Pulmonary artery endothelial cell (primary cell): ENCODE data around the gene ANKRD53. TPM values are rescaled to one million over a fixed set of nuclear protein-coding genes. Genes with fewer than 3 reads are reported as not detected.
"Not testable (repeated sequence)": the region's sequence is repeated elsewhere in the genome, so short reads cannot be mapped to it uniquely, and the experiment has no call there.

Source experiments
- DNase-seq: peaks from one replicate; pipeline ENCODE4 v3.0.0-alpha.2; 2011; ENCODE audit warnings: low read depth, low spot score
- total RNA-seq: library from RNA; depleted of rRNA; stranded (reverse); fragments of >200 nt; gene quantifications from 2 replicates; pipeline ENCODE4 v1.2.3, GENCODE V29; 2014

The ANKRD53 gene
- total RNA-seq, 1 donor from 2014 or later: 0.20 TPM

DNA sequence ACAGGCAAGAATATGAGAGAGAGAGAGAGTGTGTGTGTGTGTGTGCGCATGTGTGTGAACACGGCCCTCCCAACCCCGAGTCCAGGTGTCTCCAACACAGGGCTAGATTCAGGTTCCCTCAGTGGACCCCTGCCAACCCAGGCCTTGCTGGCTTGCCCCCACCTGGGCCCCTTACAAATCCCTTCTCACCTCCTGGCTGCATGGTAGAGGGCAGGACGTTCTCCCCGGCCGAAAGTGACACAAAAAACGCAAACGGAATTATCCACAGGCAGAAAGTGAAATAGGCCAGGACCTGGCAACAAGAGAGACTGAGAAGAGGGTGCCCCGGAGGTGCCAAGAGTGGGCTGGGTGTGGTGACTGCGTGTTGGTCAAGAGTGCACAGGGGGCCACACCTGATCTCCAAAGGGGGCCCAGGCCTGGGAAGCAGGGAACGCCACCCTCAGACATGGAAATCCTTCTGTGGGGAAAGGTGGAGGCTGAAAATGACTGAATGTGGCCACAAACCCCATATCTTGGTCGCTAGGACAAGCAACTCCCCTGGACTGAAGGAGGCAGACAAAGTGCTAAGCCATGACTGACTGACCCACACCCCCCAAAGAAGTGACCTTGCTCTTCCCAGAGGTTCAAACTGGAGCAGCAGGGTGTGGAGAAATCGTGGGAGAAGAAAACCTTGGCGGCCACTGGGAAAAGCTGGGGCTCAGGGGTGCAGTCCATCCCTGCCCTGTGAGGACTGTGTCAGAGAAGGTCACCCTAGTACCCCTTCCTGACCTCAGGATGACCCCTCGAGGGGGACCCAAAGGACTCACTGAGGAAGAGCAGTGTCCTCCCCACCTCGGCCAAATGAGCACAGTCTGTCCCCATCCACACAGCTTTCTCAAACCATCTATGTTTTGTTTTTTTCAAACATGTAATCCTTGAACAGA is 10.6 kb downstream of the ANKRD53 start:
- no peak for DNase-seq

GRCh38 chr2:70990216-70990615 is 11.8 kb downstream of the ANKRD53 start:
- no peak for DNase-seq

- no peak for DNase-seq
These were observed 12.7 kb downstream of the ANKRD53 start for GRCh38 chr2:70991142-70991541.

GRCh38 chr2:70991742-70992141 is 13.3 kb downstream of the ANKRD53 start:
- DNase-seq: no peak

GRCh38 chr2:70992945-70993853 is 14.8 kb downstream of the ANKRD53 start:
- no peak for DNase-seq

DNA sequence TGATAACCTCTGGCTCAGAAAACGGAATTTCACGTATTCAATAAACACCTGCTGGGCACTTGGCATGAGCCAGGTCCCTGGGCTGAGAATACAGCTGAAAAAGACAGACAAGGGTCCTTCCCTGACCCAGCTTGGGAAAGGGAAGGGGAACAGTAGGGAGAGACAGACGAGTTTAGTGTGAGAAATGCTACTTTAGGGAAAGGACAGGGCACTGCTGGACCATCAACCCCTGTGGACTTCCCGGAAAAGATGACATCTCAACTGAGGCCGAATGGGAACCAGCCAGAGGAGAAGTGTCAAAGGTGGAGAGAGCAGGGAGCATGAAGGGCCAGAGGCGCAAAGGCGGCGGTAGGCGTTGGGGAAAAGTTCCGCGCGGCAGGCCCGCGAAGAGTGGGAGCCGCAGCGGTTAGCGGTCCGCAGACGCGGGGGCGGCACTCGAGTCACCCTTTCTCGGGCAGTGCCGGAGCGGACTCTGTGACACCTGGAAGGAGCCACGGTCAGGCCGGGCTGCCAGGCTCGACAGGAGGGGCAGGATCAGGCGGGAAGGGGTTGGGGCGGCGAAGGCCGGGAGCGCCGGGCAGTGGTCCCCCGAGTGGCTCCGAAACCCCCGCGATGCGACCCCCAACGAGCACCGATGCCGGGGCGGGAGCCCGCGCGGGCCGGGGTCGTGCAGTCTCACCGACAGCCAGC is 15.7 kb downstream of the ANKRD53 start:
- no peak for DNase-seq

- DNase-seq: peak; percentile 41
These were observed 16.4 kb downstream of the ANKRD53 start, which contains the start of gene TEX261 for GRCh38 chr2:70994699-70995425. Gene TEX261, minus strand, starts transcription at chr2:70994873. Its CDS starts 116 bp downstream, at chr2:70994757.

DNA sequence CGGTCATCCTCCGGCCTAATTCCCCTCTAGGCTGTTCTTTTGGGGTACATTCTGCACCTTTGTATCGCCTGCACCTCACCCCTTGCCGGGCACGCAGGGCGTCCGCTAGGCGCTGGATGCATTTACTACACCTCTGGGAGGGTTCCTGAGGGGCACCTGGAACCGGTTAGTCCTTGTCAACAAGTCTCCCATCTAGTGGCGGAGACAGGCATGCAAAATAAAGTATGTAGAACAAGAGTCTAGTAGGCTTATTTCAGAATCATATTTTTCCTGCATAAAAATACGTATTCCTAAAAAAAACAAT is 16.9 kb downstream of the ANKRD53 start:
- DNase-seq: no peak

DNA sequence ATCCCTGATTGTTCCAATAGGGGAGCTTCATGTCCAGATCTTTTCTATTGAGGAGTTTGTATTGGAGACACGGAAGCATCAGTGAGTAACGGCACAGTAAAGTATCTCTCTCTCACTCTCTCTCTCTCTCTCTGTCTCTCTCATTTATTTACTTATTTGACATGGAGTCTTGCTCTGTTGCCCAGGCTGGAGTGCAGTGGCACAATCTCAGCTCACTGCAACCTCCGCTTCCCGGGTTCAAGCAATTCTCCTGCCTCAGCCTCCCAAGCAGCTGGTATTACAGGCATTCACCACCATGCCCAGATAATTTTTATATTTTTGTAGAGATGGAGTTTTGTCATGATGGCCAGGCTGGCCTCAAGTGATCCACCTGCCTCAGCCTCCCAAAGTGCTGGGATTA is 20.5 kb downstream of the ANKRD53 start:
- not testable (repeated sequence) for DNase-seq

DNA sequence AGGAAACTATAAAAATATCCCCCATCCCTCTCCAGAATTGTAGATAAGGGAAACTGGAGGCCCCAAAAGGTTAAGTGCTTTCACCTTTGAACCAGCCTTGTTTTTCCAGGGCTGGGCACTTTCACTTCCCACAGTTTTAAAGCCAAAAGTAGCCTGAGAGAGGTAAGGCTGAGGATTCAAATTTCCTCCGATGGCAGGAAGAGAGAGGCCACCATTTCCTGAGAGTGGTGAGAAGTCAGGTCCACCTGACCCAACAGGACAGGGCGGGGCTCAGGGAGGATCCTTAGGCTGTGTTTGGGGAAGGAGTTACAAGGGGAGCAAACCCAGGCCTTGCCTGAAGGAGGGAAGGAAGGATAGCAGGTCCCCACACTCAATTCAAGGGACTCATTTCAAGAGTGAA is 20.9 kb downstream of the ANKRD53 start:
- no peak for DNase-seq

DNA sequence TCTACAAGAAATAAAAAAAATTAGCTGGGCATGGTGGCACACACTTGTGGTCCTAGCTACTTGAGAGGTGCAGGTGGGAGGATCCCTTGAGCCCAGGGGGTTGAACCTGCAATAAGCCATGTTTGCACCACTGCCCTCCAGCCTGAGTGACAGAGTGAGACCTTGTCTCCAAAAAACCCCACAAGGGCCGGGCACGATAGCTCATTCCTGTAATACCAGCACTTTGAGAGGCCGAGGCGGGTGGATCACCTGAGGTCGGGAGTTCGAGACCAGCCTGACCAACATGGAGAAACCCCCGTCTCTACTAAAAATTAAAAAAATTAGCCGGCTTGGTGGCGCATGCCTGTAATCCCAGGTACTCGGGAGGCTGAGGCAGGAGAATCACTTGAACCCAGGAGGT is 21.5 kb downstream of the ANKRD53 start:
- not testable (repeated sequence) for DNase-seq

DNA sequence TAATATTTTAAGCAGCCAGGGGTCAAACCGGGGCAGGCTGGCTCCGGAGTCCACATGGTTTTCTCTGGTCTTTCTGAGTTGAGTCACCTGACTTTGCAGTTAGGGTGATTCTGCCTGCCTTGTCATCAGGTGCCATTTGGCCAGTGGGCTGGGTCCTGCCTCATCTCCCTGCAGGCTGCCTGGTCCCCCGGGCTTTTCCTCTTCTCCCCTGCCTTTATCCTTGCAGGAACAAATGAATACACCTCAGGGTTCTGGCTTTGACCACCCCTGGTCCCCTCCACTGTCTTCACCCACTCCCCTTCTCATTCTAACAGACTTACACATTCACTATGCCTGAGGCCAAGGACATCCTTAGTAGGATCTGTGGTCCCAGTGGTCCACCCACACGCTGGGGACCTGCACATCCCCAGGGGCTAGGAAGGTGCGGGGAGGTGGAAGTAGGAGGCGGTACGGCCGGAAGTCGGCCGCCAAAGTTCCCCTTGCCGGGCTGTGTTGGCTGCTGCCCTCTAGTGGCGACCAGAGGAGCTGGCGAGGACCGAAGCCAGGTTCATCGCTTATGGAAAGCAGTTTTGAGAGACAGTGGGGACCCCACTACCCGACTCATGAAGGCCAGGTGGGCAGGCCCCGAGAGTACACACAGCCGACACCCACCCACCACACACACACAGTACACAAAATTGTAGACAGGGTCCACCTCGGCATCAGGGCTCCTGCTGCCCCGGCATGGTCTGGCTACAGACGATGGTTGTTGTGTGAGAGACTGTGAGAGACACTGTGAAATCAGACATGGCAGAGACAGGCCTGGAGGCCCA is 22.6 kb downstream of the ANKRD53 start:
- no peak for DNase-seq

DNA sequence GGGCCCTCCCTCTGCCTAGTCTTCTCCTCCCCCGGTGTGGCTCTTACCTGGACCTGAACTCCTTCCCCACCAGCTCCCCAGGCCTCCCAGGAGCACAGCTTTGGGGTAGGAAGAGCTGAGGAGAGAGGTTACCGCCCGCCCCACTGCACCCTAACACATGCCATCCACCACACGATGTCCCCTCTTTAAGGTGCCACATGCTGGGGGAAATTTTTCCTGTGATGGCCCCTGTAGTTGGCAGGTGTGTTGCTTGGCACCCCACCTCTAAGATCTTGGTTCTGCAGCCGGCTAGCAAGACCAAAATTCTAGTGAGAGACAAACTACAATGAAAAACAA is 23.1 kb downstream of the ANKRD53 start:
- DNase-seq: no peak

GRCh38 chr2:71001981-71002570 is 23.6 kb downstream of the ANKRD53 start:
- DNase-seq: no peak

GRCh38 chr2:71003396-71003795 is 25.0 kb downstream of the ANKRD53 start:
- no peak for DNase-seq

- no peak for DNase-seq
These were observed 25.7 kb downstream of the ANKRD53 start for GRCh38 chr2:71003966-71004755.

GRCh38 chr2:71004857-71005256 is 26.4 kb downstream of the ANKRD53 start:
- DNase-seq: no peak

DNA sequence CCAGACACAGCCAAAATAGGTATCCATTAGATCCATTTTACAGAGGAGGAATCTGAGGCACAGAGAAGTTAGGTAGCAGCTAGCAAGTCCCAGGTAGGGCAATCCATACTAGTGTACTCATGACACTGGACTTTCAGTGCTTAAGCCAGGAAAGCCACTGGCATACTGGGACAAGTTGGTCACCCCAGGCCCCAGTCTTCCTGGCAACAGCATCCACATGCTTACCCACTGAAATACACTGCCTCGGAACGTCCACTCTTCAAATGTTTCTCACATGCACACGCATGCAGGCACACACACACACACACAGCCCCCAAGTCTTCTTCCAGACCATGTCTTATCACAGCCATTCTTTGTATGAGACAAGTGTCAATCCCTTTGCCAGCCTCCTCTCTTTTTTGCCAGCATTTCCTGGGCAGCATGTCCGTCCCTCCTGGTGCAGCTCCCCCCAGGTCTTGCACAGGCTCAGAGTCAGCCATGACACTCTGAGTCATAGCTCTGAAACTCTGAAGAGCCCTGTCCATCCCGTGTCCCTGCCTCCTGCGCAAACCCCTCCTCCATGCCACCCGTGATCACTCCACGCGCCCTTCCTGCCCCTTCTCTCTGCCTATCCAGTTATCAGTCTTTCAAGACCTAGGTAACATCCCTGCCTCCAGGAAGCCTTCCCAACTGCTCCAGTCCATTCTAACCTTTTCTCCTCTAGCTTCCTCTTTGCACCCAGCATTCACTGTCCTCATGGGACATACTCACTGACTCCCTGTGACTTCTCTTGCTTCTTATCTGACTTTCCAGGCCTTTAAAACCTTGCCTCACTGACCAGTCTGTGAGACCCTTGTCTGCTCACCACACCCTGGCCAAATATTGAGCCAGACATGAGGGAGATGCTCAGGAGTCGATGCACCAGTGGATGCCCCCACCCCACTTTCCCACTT is 27.1 kb downstream of the ANKRD53 start:
- no peak for DNase-seq
